ENCODE measurements around the gene PLAC1.

The PLAC1 gene

GRCh38 chrX:134623293-134624045, 34.8 kb downstream of the PLAC1 start:
- TF ChIP-seq CTCF (IDR thresholded peaks at IDR 0.05; ENCODE audit: borderline replicate concordance, insufficient read depth, low read depth, low read length), result no peak
- H3K4me3 ChIP-seq (ENCODE audit: low read depth, low read length), result no peak overlapping the region

DNA sequence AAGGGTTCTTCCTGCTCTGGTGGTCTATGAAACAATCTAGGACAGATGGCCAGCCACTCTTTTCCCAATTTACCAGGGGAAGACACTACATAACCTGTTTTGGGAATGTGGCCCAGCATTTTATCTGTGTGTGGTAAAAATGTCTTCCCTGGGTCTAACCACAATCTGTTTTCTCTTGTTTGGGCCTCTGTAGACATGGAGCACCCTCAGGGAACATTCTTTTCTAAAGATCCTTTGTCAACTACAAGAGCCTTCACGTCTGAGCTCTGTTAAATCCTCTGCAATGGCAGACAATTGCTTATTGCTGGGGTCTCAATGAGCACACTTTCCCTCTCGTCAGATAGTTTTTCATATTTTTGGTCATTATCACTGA, 35.5 kb downstream of the PLAC1 start:
- H3K4me3 ChIP-seq (ENCODE audit: low read depth, low read length), result no peak overlapping the region
- no peak for TF ChIP-seq CTCF (IDR thresholded peaks at IDR 0.05; ENCODE audit: borderline replicate concordance, insufficient read depth, low read depth, low read length)

GRCh38 chrX:134622056-134622812, 36.0 kb downstream of the PLAC1 start:
- no peak overlapping the region for H3K4me3 ChIP-seq (ENCODE audit: low read depth, low read length)
- TF ChIP-seq CTCF (IDR thresholded peaks at IDR 0.05; ENCODE audit: borderline replicate concordance, insufficient read depth, low read depth, low read length), result no peak

GRCh38 chrX:134619838-134620237, 38.4 kb downstream of the PLAC1 start:
- no peak for TF ChIP-seq CTCF (IDR thresholded peaks at IDR 0.05; ENCODE audit: borderline replicate concordance, insufficient read depth, low read depth, low read length)
- no peak overlapping the region for H3K4me3 ChIP-seq (ENCODE audit: low read depth, low read length)

DNA sequence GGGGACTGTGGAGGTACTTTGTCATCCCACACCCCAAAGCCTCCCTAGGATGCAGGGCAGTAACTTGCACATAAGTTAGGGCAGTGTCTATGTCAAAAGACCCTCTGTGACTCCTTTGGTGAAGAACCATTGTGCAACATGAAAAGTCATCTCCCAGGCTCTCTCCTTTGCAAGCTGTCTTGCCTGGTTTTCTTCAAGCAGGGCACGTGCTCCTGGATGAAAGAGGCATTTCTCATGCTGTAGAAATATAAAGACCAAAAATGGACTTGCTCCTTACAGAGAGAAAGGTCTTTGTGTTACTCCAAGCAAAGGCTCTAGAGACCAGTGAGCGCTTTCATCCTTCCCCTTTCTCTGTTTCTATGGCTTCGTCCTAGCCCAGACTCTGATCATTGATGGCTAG, 44.9 kb downstream of the PLAC1 start:
- no peak for TF ChIP-seq CTCF (IDR thresholded peaks at IDR 0.05; ENCODE audit: borderline replicate concordance, insufficient read depth, low read depth, low read length)
- H3K4me3 ChIP-seq (ENCODE audit: low read depth, low read length), result no peak overlapping the region

- TF ChIP-seq CTCF (IDR thresholded peaks at IDR 0.05; ENCODE audit: borderline replicate concordance, insufficient read depth, low read depth, low read length), result no peak
- H3K4me3 ChIP-seq (ENCODE audit: low read depth, low read length), result no peak overlapping the region
Measured at GRCh38 chrX:134608153-134608552, 50.1 kb downstream of the PLAC1 start.

DNA sequence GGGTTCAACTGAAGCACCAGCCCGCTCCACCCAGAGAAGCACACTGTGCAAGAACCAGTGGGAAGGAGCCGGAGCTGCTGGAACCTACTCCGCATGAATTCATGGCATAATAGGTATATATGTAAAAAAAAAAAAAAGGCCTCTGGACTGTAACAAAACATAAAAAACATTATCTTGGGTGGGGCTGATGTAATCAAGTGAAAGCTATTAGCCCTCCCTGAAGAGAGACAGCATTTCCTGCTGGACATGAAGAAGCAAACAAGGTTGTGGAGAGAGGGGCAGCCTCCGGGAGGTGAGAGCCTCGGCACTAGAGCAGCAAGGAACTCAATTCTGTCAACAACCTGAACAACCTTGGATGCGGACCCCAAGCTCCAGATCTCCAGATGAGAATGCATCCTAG, 50.7 kb downstream of the PLAC1 start:
- H3K4me3 ChIP-seq (ENCODE audit: low read depth, low read length), result no peak overlapping the region
- no peak for TF ChIP-seq CTCF (IDR thresholded peaks at IDR 0.05; ENCODE audit: borderline replicate concordance, insufficient read depth, low read depth, low read length)

All from GM12875 (cell line).